GM23248 (cell line): Measurements from ENCODE around the gene GTF3A.

Source experiments
- EZH2 ChIP-seq: fragments of 200-600 bp; sonication (generic); IDR thresholded peaks from 2 replicates; pipeline ENCODE4 v1.6.1; 2018; ENCODE audit warnings: antibody characterized with exemption, mild to moderate bottlenecking; ENCODE audit not compliant: insufficient read depth, poor library complexity, severe bottlenecking
- EZH2phosphoT487 ChIP-seq: fragments of 200-600 bp; sonication (generic); IDR thresholded peaks from 2 replicates; pipeline ENCODE4 v1.6.1; 2018; ENCODE audit warnings: antibody characterized with exemption, moderate library complexity, mild to moderate bottlenecking, low read depth; ENCODE audit not compliant: insufficient read depth

DNA sequence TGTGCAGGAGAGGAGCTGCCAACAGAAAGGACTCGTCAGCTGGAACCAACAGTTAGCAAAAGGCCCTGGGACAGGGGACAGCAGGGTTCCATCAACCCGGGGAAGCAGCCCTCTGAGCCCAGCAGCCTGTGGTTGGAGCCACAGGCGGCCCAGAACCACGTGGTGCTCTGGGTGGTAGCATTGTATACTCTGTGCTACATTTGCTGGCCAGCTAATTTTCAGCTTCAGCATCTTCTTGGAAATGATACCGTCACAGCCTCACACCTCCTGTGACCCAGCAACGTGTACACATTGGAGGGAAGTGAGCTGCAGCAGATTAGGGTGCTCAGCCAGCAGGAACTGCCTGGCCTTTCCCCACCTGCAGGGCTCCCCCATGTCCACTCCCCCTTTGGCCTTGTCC lies 39.1 kb downstream of the GTF3A start:
- no peak for TF ChIP-seq EZH2
- TF ChIP-seq EZH2phosphoT487 = no peak
